A172 (cell line): ENCODE data around the gene LMLN. TPM values are rescaled to one million over a fixed set of nuclear protein-coding genes. Genes with fewer than 3 reads are reported as not detected.
"Not testable (repeated sequence)": the region's sequence is repeated elsewhere in the genome, so short reads cannot be mapped to it uniquely, and the experiment has no call there.

Experiments used
- DNase-seq: peaks from one replicate; pipeline ENCODE4 v3.0.0-alpha.2; 2015; ENCODE audit warnings: low spot score
- total RNA-seq: library from RNA; depleted of rRNA; stranded (reverse); fragments of >200 nt; shearing (Covaris generic); gene quantifications from 2 replicates; pipeline ENCODE4 v1.2.3, GENCODE V29; 2014

LMLN gene
- total RNA-seq, 1 experiment from 2014 or later: 3.5 TPM

GRCh38 chr3:198025644-198026043 is 65.6 kb downstream of the LMLN start:
- DNase-seq: no peak

- no peak for DNase-seq
These were observed 66.6 kb downstream of the LMLN start for GRCh38 chr3:198026620-198027019.

DNA sequence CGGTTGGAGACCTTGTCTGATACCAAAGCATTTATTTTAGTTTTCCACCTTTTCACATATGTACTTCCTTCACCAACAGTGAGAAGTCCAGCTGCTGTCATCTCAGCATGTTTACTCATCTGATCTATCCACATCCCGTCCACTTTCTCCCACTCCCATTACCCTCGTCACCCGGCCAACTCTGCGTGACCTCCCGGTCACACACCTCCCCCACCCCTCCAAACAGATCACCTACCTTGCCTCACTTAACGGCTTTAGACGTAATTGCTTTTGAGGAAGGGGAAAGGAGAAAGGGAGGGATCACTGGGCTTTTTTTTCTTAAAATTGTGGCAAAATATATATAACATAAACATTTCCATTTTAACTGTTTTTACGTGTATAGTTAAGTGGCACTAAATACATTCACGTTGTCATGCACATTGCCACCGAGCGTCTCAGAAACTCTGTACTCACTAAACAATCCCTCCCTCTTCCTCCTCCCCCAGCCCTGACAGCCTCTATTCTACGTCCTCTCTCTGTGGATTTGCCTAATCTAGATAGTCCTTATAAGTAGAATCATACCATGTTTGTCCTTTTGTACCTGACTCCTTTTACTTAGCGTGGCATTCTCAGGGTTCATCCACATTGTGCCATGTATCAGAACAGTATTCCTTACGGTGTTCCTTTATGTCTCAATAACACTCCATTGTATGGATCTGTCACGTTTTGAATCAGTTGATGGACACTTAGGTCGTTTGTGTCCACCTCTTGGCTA is 67.2 kb downstream of the LMLN start:
- DNase-seq: no peak

GRCh38 chr3:198027799-198028390 is 67.9 kb downstream of the LMLN start:
- DNase-seq: no peak

DNA sequence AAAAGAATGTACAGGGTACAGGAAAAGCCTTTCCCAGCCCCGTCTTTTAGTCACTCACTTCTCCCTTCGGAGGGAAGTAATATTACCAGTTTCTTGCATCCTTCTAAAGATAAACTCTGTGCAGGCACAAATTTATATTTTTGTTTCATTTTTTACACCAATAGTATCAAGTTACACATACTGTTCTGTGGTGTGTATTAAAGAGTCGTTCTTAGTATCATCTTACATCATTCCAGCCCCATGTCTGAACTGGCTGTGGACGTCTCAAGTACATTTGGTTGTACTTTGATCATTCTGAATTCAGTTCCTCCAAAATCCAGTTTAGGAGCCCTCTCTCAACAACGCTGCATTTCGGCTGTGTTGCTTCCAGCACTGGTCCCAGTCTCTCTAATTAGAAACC is 68.7 kb downstream of the LMLN start:
- no peak for DNase-seq

DNA sequence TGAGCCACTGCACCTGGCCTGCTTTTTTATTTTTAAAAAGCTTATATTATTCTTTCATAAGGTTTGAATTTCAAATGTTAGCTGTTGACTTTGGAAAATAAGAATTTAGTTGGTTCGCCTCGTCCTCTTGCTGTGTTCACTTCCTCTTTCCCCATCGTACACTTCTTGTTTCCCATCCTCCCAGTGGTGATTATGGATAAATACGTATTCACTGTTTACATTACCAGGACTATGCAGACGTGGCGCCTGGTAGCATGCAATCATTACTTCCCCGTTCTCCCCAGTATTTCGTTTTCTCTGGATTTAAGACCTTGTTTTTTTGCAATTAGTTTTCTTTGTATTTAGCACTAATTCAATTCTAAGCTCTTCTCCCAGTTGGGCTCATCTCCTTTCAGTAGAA is 70.1 kb downstream of the LMLN start:
- DNase-seq: no peak

GRCh38 chr3:198030726-198031125 is 70.7 kb downstream of the LMLN start:
- DNase-seq: no peak

- DNase-seq: no peak
These were observed 72.3 kb downstream of the LMLN start for GRCh38 chr3:198032039-198032936.

DNA sequence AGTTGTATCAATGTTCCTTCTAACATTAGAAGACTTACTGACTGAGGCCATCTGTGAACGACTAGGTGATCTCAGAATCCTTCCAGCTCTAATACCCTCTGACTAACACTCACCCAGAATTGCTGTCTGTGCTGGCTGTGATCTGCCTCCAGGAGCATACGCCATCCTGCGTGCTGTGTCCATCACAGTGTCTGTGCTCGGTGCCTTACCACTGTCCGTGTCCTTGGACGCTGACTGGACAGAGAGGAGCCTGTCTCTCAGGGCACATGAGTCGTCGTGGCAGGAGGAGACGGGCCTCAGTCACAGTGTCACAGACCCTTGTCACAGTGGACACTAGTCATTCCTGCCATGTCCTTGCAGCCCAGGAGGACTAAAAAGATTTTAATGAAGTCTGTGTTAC is 83.1 kb downstream of the LMLN start:
- DNase-seq: no peak

GRCh38 chr3:198046120-198046857 is 86.3 kb downstream of the LMLN start:
- DNase-seq: no peak

DNA sequence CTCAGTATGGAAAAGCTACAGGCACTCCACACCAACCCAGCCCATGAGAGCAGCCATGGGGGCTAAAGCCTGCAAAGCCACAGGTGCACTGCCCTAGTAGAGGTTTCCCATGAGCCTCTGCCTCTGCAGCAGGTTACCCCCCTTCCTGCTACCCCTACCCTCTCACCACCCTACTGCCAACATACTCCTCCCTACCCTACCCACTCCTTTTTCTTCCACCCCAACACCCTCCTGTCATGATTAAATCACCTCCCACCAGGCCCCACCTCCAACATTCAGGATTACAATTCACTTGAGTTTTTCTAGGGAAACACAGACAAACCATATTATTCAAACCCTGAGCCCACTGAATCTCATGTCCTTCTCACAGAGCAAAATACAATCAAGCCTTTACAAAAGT is 88.4 kb downstream of the LMLN start:
- DNase-seq: no peak

- no peak for DNase-seq
These were observed 91.8 kb downstream of the LMLN start for GRCh38 chr3:198051836-198052235.

GRCh38 chr3:198053462-198053861 is 93.4 kb downstream of the LMLN start:
- not testable (repeated sequence) for DNase-seq

DNA sequence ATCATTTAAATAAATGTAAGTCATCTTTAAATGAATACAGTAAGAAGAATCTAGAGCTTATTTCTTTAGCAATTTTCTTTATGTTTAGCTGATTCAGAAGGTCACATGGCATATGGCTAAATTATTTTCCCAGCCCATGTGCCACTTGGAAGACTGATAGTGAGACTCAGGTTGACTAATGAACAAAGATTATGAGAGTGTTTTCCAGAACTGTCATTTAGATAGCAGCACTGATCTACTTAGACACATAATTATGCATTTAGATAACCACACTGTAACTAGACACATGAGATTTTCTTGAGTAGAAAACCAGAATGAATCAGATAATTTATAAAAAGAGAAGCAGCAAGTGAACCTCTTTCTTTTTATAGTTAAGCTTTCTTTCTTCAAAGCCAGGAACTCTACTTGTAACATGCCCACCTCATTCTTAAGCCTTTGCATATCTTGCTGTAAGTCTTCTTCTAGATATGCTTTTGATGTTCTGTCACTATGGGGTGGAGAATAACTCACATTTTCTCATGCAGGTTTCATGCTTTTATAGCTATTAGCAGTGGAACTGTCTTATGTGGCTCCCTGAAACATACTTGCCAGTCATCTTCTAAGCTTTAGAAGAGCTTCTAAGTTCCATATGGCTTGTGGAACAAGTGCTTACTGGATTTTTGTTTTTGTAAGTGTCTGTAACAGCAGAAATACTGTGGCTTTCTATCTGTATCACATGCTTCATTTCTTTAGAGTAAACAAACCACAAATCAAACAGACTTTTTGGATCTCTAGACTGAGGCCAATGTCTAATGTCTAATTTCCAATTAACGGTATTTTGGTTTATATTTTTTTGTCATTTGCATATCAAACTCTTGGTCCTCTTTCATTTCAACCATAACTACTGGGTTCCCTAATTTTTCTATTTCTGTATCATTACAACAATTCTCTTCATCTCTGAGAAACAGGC is 101.4 kb downstream of the LMLN start:
- no peak for DNase-seq

- no peak for DNase-seq
These were observed 102.0 kb downstream of the LMLN start for GRCh38 chr3:198062068-198062465.

- no peak for DNase-seq
These were observed 104.4 kb downstream of the LMLN start for GRCh38 chr3:198064420-198064819.

DNA sequence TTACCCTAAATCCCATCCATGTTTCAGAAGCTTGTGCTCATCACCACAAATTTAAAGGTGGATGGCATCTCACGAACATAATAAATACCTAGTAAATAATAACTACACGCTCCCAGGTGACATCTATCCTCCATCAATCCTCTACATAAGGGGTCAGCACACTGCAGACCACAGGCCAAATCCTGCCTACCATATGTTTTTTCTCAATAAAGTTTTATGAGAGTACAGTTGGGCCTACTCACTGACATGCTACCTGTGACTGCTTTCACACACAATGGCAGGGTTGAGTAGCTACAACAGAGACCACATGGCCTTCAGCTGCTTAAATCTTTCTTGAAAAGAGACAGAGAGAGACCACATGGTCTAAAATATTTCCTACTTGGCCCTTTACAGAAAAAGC is 105.9 kb downstream of the LMLN start:
- DNase-seq: no peak

- no peak for DNase-seq
These were observed 107.4 kb downstream of the LMLN start for GRCh38 chr3:198067416-198067815.

DNA sequence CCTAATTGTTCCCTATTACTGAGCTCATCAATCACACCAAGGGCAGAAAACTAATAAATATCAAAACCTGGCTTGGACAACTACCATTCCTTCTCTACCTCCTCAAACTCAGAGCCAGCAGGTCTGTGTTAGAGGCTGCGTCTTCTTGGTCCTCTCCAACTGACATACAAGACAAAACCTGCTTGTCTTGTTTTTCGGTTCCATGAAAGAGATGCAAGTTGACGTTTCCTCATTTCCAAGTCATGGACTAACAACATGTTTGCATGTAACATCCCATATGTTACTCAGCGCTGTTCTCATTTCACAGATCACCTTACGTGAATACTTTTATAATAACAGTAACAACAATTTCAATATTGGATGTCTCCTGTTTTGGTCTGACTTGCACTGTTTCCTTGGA is 110.9 kb downstream of the LMLN start:
- no peak for DNase-seq

GRCh38 chr3:198071602-198072287 is 111.7 kb downstream of the LMLN start:
- DNase-seq: peak; percentile 91
